Measurements from ENCODE around the gene ETV6.

The ETV6 gene

DNA sequence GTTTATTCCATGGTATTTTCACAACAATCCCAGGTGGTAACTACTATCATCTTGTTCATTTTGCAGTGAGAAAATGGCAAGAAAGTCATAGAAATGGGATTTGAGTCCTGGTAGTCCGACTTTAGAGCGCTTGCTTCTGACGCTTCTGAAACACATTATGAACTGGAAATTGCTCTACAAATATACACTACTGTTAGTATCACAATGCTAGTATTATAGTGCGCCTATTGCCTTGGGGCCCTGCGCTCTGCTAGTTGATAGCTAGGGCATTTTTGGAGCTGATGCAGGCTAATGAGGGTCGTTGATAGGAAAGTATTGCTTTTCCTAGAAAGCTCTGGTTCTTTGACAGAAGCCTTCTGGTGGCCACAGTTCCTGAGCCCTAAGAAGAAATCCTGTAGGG, 61.0 kb downstream of the ETV6 start:
- no peak overlapping the region for H3K9ac ChIP-seq (ENCODE audit: low read length)
- H3K9me3 ChIP-seq (ENCODE audit: control insufficient read depth, low read length) = no peaks in the 10 kb centered on the region
- H3K4me3 ChIP-seq (ENCODE audit: low read length) = no peak overlapping the region
- H3K36me3 ChIP-seq (ENCODE audit: control insufficient read depth, insufficient read depth, low read length, severe bottlenecking) = no peaks in the 10 kb centered on the region
- peaks cover 50% of the 10 kb centered on the region for H3K4me1 ChIP-seq (ENCODE audit: control insufficient read depth, insufficient read depth, low read length)
- no peaks in the 10 kb centered on the region for H3K27me3 ChIP-seq (replicated peaks; ENCODE audit: control insufficient read depth, insufficient read depth, low read length)
- no peak for DNase-seq (ENCODE audit: low read depth)

DNA sequence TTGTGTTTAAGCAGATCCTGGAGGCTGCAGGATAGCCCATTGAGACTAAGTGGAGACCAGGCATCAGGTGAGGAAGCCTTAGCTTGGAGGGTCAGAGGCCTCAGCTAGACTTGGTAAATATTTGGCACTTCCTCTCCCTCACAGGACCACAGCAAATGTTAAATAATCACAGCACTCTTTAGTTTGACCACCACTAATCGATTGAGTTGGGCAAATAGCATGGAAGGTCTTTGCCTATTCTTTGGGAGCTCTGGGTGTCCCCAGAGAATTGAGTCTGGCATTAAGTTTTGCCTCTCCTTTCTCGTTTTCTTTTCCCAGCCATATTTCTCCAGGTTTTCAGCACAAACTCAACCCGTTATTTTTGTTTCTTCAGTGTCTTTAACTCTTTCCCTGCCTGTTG, 61.4 kb downstream of the ETV6 start:
- H3K27me3 ChIP-seq (replicated peaks; ENCODE audit: control insufficient read depth, insufficient read depth, low read length) = no peaks in the 10 kb centered on the region
- H3K9ac ChIP-seq (ENCODE audit: low read length) = peak overlapping the region; percentile 73
- no peak for DNase-seq (ENCODE audit: low read depth)

DNA sequence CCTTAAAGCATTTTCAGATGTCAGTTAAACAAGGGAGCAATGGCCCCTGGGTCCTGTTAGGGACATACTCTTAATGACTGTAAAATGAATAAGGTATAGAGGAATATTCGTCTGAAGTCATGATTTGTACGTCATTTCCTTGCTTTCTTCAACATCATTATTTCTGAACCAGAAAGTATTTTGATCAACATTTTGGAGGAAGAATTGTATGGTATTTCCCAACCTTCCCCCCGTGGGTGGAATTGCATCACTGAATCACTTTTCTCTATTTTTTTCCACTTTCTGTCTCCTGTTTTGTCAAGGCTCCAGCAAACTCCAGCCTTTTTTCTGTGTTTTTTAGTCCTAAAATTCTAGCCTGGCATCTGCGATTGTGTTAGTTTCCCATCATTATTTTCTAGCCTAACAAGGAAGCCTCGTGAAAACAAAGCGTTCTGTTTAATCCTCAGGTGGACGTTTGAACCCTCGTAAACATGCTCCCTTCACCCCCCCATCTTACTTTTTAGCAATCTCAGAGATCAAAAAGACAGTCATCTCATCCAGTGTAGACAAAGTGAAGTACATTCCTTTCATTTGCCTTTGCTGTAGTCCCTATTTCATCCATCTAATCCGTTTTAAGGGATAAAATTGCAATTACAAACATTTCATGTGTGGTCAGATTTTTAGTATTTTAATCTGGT, 62.3 kb downstream of the ETV6 start:
- DNase-seq (ENCODE audit: low read depth) = peak; percentile 81
- peak overlapping the region; percentile 73 for H3K9ac ChIP-seq (ENCODE audit: low read length)
- peaks cover 47% of the 10 kb centered on the region for H3K4me1 ChIP-seq (ENCODE audit: control insufficient read depth, insufficient read depth, low read length)
- no peaks in the 10 kb centered on the region for H3K27me3 ChIP-seq (replicated peaks; ENCODE audit: control insufficient read depth, insufficient read depth, low read length)
- no peaks in the 10 kb centered on the region for H3K36me3 ChIP-seq (ENCODE audit: control insufficient read depth, insufficient read depth, low read length, severe bottlenecking)
- H3K9me3 ChIP-seq (ENCODE audit: control insufficient read depth, low read length) = no peaks in the 10 kb centered on the region
- peak overlapping the region; percentile 68 for H3K4me3 ChIP-seq (ENCODE audit: low read length)

More for the DNA sequence above, 61.4 kb downstream of the ETV6 start:
- Histone ChIP-seq H3K9me3 (ENCODE audit: control insufficient read depth, low read length) (no peaks in the 10 kb centered on the region), H3K4me1 (ENCODE audit: control insufficient read depth, insufficient read depth, low read length) (peaks cover 50% of the 10 kb centered on the region), H3K36me3 (ENCODE audit: control insufficient read depth, insufficient read depth, low read length, severe bottlenecking) (no peaks in the 10 kb centered on the region), H3K4me3 (ENCODE audit: low read length) (no peak overlapping the region)

DNA sequence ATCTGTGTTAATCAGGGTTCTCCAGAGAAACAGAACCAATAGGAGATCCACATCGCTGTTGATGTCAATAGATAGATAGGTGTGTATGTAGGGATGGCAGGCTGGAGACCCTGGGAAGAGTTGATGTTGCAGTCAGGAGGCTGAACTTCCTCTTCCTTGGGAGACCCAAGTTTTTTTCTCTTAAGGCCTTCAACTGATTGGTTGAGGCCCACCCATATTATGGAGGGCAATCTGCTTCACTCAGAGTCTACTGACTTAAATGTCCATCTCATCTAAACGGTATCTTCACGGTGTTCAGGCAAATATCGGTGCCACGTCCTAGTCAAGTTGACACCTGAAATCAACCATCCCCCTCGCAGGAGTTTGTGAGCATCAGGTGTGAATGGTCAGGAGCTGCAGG, 63.0 kb downstream of the ETV6 start:
- H3K4me3 ChIP-seq (ENCODE audit: low read length) = peak overlapping the region; percentile 68

DNA sequence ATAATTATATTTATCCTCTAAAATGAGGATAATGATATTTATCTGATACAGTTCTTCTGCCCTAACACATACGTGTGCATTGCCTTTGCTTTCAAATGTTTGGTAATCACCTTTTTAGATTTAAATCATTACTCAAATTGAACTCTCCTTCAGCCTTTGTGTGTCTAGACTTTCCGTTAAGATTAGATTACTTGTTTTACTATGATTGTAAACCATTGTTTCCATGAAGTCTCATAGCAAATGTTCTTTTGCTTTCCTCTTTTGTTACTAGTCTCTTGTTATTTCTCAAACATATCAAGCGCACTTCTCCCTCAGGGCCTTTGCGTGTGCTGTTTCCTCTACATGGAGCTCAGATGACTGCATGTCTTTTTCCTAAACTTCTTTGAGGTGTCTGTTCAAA, 63.7 kb downstream of the ETV6 start:
- Histone ChIP-seq H3K4me3 (ENCODE audit: low read length) (no peak overlapping the region), H3K9ac (ENCODE audit: low read length) (no peak overlapping the region), H3K36me3 (ENCODE audit: control insufficient read depth, insufficient read depth, low read length, severe bottlenecking) (no peaks in the 10 kb centered on the region), H3K9me3 (ENCODE audit: control insufficient read depth, low read length) (no peaks in the 10 kb centered on the region), H3K27me3 (replicated peaks; ENCODE audit: control insufficient read depth, insufficient read depth, low read length) (no peaks in the 10 kb centered on the region), H3K4me1 (ENCODE audit: control insufficient read depth, insufficient read depth, low read length) (peaks cover 61% of the 10 kb centered on the region)
- DNase-seq (ENCODE audit: low read depth) = no peak

More for the DNA sequence above, 63.0 kb downstream of the ETV6 start:
- no peak for DNase-seq (ENCODE audit: low read depth)
- Histone ChIP-seq H3K4me1 (ENCODE audit: control insufficient read depth, insufficient read depth, low read length) (peaks cover 54% of the 10 kb centered on the region), H3K27me3 (replicated peaks; ENCODE audit: control insufficient read depth, insufficient read depth, low read length) (no peaks in the 10 kb centered on the region), H3K9me3 (ENCODE audit: control insufficient read depth, low read length) (no peaks in the 10 kb centered on the region), H3K9ac (ENCODE audit: low read length) (peak overlapping the region; percentile 73), H3K36me3 (ENCODE audit: control insufficient read depth, insufficient read depth, low read length, severe bottlenecking) (no peaks in the 10 kb centered on the region)

DNA sequence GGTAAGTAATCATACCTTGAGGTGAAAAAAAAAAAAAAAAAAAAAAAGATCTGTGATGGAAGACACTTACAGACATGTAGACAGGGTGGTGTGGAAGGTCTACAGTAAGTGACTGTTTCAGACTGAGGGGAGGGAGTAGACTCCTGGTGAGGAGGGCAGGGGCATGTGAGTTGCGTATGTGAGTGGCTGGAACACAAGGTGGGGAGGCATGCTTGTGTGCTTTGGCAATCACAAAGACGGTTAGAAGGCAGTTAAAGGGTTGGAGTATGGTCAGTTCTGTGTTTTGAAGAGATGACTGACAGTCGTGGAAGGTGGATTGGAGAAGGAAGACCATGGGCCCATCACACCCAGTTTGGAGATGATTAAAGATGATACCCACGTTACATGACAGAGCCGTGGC, 65.2 kb downstream of the ETV6 start:
- H3K9me3 ChIP-seq (ENCODE audit: control insufficient read depth, low read length) = no peaks in the 10 kb centered on the region
- no peaks in the 10 kb centered on the region for H3K27me3 ChIP-seq (replicated peaks; ENCODE audit: control insufficient read depth, insufficient read depth, low read length)
- no peak overlapping the region for H3K4me3 ChIP-seq (ENCODE audit: low read length)
- H3K9ac ChIP-seq (ENCODE audit: low read length) = no peak overlapping the region
- peaks cover 74% of the 10 kb centered on the region for H3K4me1 ChIP-seq (ENCODE audit: control insufficient read depth, insufficient read depth, low read length)
- no peak for DNase-seq (ENCODE audit: low read depth)
- no peaks in the 10 kb centered on the region for H3K36me3 ChIP-seq (ENCODE audit: control insufficient read depth, insufficient read depth, low read length, severe bottlenecking)

DNA sequence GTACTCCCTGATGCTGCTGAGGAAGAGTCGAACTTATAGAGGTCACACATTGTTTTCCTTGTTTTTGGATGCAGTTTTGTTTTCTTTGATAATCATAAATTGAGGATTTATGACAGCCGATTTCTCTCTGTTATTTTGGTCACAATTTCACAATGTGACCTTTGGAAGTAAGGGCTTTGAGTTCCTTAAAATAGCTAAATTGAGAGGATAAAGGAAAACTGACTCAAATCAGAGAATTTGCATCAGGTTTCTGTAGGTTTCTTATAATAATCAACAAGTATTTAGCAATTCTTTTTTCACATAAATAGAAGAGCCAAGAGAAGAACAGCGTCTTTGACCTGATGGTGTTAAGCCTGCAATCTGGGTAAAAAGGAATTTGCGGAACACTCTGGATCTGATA, 66.1 kb downstream of the ETV6 start:
- H3K36me3 ChIP-seq (ENCODE audit: control insufficient read depth, insufficient read depth, low read length, severe bottlenecking) = no peaks in the 10 kb centered on the region
- no peaks in the 10 kb centered on the region for H3K27me3 ChIP-seq (replicated peaks; ENCODE audit: control insufficient read depth, insufficient read depth, low read length)
- H3K9ac ChIP-seq (ENCODE audit: low read length) = no peak overlapping the region
- no peak for DNase-seq (ENCODE audit: low read depth)
- H3K4me3 ChIP-seq (ENCODE audit: low read length) = no peak overlapping the region
- no peaks in the 10 kb centered on the region for H3K9me3 ChIP-seq (ENCODE audit: control insufficient read depth, low read length)
- peaks cover 78% of the 10 kb centered on the region for H3K4me1 ChIP-seq (ENCODE audit: control insufficient read depth, insufficient read depth, low read length)

DNA sequence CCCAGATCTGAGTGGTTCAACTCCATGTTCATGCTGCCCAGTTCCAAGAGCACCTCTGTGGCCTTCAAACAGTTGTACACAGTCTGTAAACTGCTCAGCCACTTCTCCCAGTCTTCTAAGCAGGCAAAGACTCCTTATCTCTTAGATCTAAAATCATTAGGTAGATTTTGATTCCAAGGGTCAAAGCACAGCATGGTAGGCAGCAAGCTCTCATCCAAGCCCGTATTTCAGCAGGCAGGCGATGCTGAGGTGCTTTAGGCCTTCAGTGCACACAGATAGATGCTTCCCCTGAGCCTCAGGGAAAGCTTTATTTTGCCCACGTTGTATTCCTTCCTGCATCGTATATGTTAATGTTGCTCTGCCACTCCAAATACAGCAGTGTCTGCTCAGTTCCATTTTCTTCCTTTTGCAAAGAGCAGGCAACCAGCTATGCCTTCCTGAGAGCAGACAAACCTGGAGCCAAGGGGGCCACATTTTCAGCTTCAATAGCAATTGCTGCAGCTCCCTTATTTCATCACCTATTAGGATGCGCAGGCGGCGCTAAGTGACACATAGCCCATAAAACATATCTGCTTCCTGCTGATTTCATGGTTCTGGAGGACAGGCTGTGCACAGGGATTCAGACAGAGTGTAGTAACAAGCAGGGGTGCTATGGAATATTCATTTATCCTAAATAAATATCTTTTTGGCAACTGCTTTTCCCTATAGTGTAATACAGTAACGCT, 67.5 kb downstream of the ETV6 start:
- Histone ChIP-seq H3K9ac (ENCODE audit: low read length) (no peak overlapping the region), H3K4me3 (ENCODE audit: low read length) (no peak overlapping the region), H3K36me3 (ENCODE audit: control insufficient read depth, insufficient read depth, low read length, severe bottlenecking) (no peaks in the 10 kb centered on the region), H3K9me3 (ENCODE audit: control insufficient read depth, low read length) (no peaks in the 10 kb centered on the region), H3K4me1 (ENCODE audit: control insufficient read depth, insufficient read depth, low read length) (peaks cover 66% of the 10 kb centered on the region), H3K27me3 (replicated peaks; ENCODE audit: control insufficient read depth, insufficient read depth, low read length) (no peaks in the 10 kb centered on the region)
- no peak for DNase-seq (ENCODE audit: low read depth)

DNA sequence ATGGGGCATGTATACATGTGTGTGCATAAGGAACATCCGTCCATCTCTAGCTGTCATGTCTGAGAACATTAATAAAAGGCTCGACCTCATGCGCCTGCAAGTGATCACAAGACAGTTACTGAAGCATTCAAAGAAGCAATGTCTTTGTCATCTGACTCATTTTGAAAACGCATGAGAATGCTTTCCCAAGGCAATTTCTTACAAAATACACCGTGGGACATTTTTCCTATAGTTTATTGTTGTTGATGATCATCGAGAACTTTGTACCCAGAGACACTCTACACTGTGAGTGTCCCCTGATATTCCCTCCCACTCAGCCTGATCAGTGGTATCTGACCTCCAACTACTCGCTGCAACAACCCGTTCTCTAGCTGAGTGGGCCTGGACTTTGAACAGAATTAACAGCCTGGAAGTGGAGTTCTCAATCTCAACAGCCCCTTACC, 68.1 kb downstream of the ETV6 start:
- Histone ChIP-seq H3K9ac (ENCODE audit: low read length) (no peak overlapping the region), H3K27me3 (replicated peaks; ENCODE audit: control insufficient read depth, insufficient read depth, low read length) (no peaks in the 10 kb centered on the region), H3K4me1 (ENCODE audit: control insufficient read depth, insufficient read depth, low read length) (peaks cover 60% of the 10 kb centered on the region), H3K4me3 (ENCODE audit: low read length) (no peak overlapping the region), H3K9me3 (ENCODE audit: control insufficient read depth, low read length) (no peaks in the 10 kb centered on the region), H3K36me3 (ENCODE audit: control insufficient read depth, insufficient read depth, low read length, severe bottlenecking) (no peaks in the 10 kb centered on the region)
- DNase-seq (ENCODE audit: low read depth) = no peak

DNA sequence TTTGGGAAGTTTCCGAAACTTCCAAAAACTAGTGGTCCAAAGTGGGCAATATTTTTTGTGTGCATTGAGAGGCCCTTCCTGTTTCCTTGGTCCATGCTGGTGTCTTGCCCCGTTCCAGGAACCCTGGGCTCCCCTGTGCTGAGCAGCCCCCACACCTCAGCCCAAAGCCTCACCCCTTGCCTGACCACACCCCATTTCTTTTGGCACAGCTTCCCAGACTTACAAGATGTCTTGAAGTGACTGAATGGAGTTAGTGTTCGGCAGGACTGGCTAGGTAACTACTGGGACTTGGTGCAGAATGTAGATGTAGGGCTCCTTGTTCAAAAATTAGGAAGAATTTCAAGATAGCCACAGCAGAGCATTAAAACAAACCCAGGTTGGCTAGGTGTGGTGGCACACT, 68.6 kb downstream of the ETV6 start:
- DNase-seq (ENCODE audit: low read depth) = no peak
- peaks cover 57% of the 10 kb centered on the region for H3K4me1 ChIP-seq (ENCODE audit: control insufficient read depth, insufficient read depth, low read length)
- H3K4me3 ChIP-seq (ENCODE audit: low read length) = no peak overlapping the region
- no peaks in the 10 kb centered on the region for H3K9me3 ChIP-seq (ENCODE audit: control insufficient read depth, low read length)
- H3K36me3 ChIP-seq (ENCODE audit: control insufficient read depth, insufficient read depth, low read length, severe bottlenecking) = no peaks in the 10 kb centered on the region
- no peaks in the 10 kb centered on the region for H3K27me3 ChIP-seq (replicated peaks; ENCODE audit: control insufficient read depth, insufficient read depth, low read length)
- H3K9ac ChIP-seq (ENCODE audit: low read length) = no peak overlapping the region

DNA sequence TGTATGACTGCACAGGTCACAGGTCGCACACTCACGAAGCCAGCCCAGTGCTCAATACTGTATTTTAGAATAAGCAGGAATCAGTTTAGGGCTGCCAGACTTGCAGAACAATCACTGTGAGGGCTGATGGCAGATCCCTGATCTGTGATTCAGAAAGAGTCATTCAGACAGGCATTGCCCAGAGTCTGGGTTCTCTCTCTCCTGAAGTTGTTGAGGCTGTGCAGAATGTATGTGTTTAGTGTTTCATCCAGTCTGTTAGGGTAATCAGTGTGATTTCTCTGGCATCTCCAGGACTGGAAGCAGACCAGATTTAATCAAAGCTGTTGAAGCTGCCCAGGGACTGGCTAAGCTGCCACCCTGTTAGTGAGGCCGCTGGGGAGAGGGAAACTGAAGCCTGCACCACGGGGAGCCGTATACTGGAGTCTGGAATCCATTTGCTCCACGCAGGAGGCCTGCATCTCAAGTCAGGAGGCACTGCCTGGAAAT, 69.3 kb downstream of the ETV6 start:
- H3K27me3 ChIP-seq (replicated peaks; ENCODE audit: control insufficient read depth, insufficient read depth, low read length) = no peaks in the 10 kb centered on the region

More for the DNA sequence above, 69.3 kb downstream of the ETV6 start:
- Histone ChIP-seq H3K4me3 (ENCODE audit: low read length) (no peak overlapping the region), H3K9me3 (ENCODE audit: control insufficient read depth, low read length) (no peaks in the 10 kb centered on the region), H3K36me3 (ENCODE audit: control insufficient read depth, insufficient read depth, low read length, severe bottlenecking) (no peaks in the 10 kb centered on the region), H3K4me1 (ENCODE audit: control insufficient read depth, insufficient read depth, low read length) (peaks cover 50% of the 10 kb centered on the region), H3K9ac (ENCODE audit: low read length) (no peak overlapping the region)
- DNase-seq (ENCODE audit: low read depth) = peak; percentile 63
